Measurements from ENCODE around the gene HMX1. TPM values are rescaled to one million over a fixed set of nuclear protein-coding genes. Genes with fewer than 3 reads are reported as not detected.

Gene HMX1
- total and polyA plus RNA-seq, 2 donors (not counting 1 experiment from before 2014, with no cell fraction given), result not detected

GRCh38 chr4:8865681-8866310, 5.8 kb downstream of the HMX1 start:
- H3K27ac ChIP-seq (ENCODE audit: low read length in 2 of 2), result no peak overlapping the region
- Mint-ChIP-seq H3K9me3 (ENCODE audit: insufficient read depth) (no peaks in the 10 kb centered on the region), H3K4me1 (peaks cover 2% of the 10 kb centered on the region), H3K4me3 (no peak overlapping the region), H3K27me3 (peaks cover 52% of the 10 kb centered on the region), H3K27ac (no peak overlapping the region)
- H3K4me1 ChIP-seq (ENCODE audit: control insufficient read depth in 2 of 2, insufficient read depth in 2 of 2, low read length in 2 of 2), result no peaks in the 10 kb centered on the region
- ATAC-seq (ENCODE audit: low read depth), result no peak
- intact Hi-C loops (cut with micrococcal nuclease), result no loop called here
- H3K4me3 ChIP-seq (ENCODE audit: control extremely low read depth in 1 of 5, extremely low read depth in 1 of 5, insufficient read depth in 1 of 5, low read depth in 2 of 5, low read length in 4 of 5), result no peak overlapping the region
- 40% methylated on average over 12 of the region's 18 CpGs for WGBS (ENCODE audit: insufficient coverage)
- no peak for TF ChIP-seq CTCF (IDR thresholded peaks at IDR 0.05)
- TF ChIP-seq EZH2 (IDR thresholded peaks at IDR 0.05; ENCODE audit: borderline replicate concordance, insufficient read depth, low read depth, low read length, poor library complexity, severe bottlenecking), result no peak
- H4K20me1 ChIP-seq (ENCODE audit: control insufficient read depth, insufficient read depth, low read length, poor library complexity, severe bottlenecking), result no peaks in the 10 kb centered on the region
- H3K79me2 ChIP-seq (ENCODE audit: control insufficient read depth, insufficient read depth, low read length), result no peaks in the 10 kb centered on the region
- CTCF ChIA-PET, result no interaction called here
- H3K4me2 ChIP-seq (replicated peaks; ENCODE audit: low read depth, low read length, poor library complexity, severe bottlenecking), result no peak overlapping the region
- no peak overlapping the region for H2AFZ ChIP-seq (ENCODE audit: insufficient read depth, low read depth, low read length, poor library complexity, severe bottlenecking)
- POLR2A ChIA-PET, result no interaction called here
- H3K9me3 ChIP-seq (ENCODE audit: control extremely low read depth in 1 of 3, control insufficient read depth in 2 of 3, insufficient read depth in 1 of 3, low read length in 2 of 3), result peaks cover 0 to 12% (median 0%) of the 10 kb centered on the region in 3 donors
- no peaks in the 10 kb centered on the region for H3K36me3 ChIP-seq (replicated peaks in 1 of 2; ENCODE audit: control extremely low read depth in 1 of 2, control insufficient read depth in 1 of 2, extremely low read depth in 1 of 2, insufficient read depth in 2 of 2, low read length in 1 of 2)
- H3K27me3 ChIP-seq (replicated peaks in 1 of 4; ENCODE audit: control extremely low read depth in 1 of 4, control insufficient read depth in 3 of 4, insufficient read depth in 4 of 4, low read length in 3 of 4), result peaks cover 0 to 73% (median 13%) of the 10 kb centered on the region in 4 experiments
- no peak overlapping the region for H3K9ac ChIP-seq (ENCODE audit: low read length)
- DNase-seq, result no peak

GRCh38 chr4:8864912-8865680, 6.5 kb downstream of the HMX1 start:
- Mint-ChIP-seq H3K9me3 (ENCODE audit: insufficient read depth) (no peaks in the 10 kb centered on the region), H3K4me1 (peaks cover 2% of the 10 kb centered on the region), H3K27ac (no peak overlapping the region), H3K27me3 (peaks cover 48% of the 10 kb centered on the region), H3K4me3 (no peak overlapping the region)
- POLR2A ChIA-PET, result no interaction called here
- no peak overlapping the region for H3K4me3 ChIP-seq (ENCODE audit: control extremely low read depth in 1 of 5, extremely low read depth in 1 of 5, insufficient read depth in 1 of 5, low read depth in 2 of 5, low read length in 4 of 5)
- H3K4me1 ChIP-seq (ENCODE audit: control insufficient read depth in 2 of 2, insufficient read depth in 2 of 2, low read length in 2 of 2), result no peaks in the 10 kb centered on the region
- H3K36me3 ChIP-seq (replicated peaks in 1 of 2; ENCODE audit: control extremely low read depth in 1 of 2, control insufficient read depth in 1 of 2, extremely low read depth in 1 of 2, insufficient read depth in 2 of 2, low read length in 1 of 2), result no peaks in the 10 kb centered on the region
- H3K4me2 ChIP-seq (replicated peaks; ENCODE audit: low read depth, low read length, poor library complexity, severe bottlenecking), result no peak overlapping the region
- CTCF ChIA-PET, result no interaction called here
- peaks cover 0 to 15% (median 0%) of the 10 kb centered on the region in 3 donors for H3K9me3 ChIP-seq (ENCODE audit: control extremely low read depth in 1 of 3, control insufficient read depth in 2 of 3, insufficient read depth in 1 of 3, low read length in 2 of 3)
- no peaks in the 10 kb centered on the region for H4K20me1 ChIP-seq (ENCODE audit: control insufficient read depth, insufficient read depth, low read length, poor library complexity, severe bottlenecking)
- no peak for ATAC-seq (ENCODE audit: low read depth)
- no peak overlapping the region for H3K9ac ChIP-seq (ENCODE audit: low read length)
- TF ChIP-seq EZH2 (IDR thresholded peaks at IDR 0.05; ENCODE audit: borderline replicate concordance, insufficient read depth, low read depth, low read length, poor library complexity, severe bottlenecking), result no peak
- H3K79me2 ChIP-seq (ENCODE audit: control insufficient read depth, insufficient read depth, low read length), result no peaks in the 10 kb centered on the region
- WGBS (ENCODE audit: insufficient coverage), result 41% methylated on average over 32 of the region's 32 CpGs
- DNase-seq, result no peak
- intact Hi-C loops (cut with micrococcal nuclease), result no loop called here
- no peak overlapping the region for H3K27ac ChIP-seq (ENCODE audit: low read length in 2 of 2)
- H2AFZ ChIP-seq (ENCODE audit: insufficient read depth, low read depth, low read length, poor library complexity, severe bottlenecking), result no peak overlapping the region
- H3K27me3 ChIP-seq (replicated peaks in 1 of 4; ENCODE audit: control extremely low read depth in 1 of 4, control insufficient read depth in 3 of 4, insufficient read depth in 4 of 4, low read length in 3 of 4), result peaks cover 0 to 74% (median 16%) of the 10 kb centered on the region in 4 experiments

All from B cell (primary cell).